AG09319 (cell line): ENCODE results near the gene SRCAP.

Experiments used
- DNase-seq: peaks from one replicate; pipeline ENCODE4 v3.0.0-alpha.2; 2010; ENCODE audit warnings: low read depth; ENCODE audit errors: extremely low read depth
- TF ChIP-seq, protein P1 (sequence below): IDR thresholded peaks from 2 replicates; pipeline ENCODE4 v1.5.1; 2011; ENCODE audit warnings: low read depth, mild to moderate bottlenecking, inconsistent platforms, low read length, moderate library complexity

SRCAP gene

DNA sequence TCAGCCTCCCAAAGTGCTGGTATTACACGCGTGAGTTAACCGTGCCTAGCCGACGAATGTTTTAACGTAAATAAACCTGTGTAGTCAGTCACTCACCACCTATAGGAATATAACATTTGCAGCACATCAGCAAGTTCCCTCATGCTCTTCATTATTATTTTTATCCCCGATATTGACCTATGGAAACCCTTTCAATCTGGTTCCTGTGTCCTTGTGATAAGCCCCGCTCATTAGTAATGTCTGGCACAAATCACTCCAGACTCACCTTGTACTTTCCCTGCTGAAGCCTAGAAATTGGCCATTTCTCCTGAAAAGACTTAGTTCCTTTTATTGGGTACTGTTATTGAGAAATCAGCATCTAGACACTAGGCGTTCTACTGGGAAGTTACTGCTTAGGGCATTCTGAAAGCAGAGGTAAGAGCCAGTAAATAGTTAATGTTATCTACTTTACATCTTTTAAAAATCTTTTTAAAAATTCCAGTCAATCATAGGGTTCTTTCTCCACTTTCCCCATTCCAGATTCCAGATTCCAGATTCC is 47.7 kb downstream of the SRCAP start:
- DNase-seq: no peak
- TF ChIP-seq, protein P1, sequence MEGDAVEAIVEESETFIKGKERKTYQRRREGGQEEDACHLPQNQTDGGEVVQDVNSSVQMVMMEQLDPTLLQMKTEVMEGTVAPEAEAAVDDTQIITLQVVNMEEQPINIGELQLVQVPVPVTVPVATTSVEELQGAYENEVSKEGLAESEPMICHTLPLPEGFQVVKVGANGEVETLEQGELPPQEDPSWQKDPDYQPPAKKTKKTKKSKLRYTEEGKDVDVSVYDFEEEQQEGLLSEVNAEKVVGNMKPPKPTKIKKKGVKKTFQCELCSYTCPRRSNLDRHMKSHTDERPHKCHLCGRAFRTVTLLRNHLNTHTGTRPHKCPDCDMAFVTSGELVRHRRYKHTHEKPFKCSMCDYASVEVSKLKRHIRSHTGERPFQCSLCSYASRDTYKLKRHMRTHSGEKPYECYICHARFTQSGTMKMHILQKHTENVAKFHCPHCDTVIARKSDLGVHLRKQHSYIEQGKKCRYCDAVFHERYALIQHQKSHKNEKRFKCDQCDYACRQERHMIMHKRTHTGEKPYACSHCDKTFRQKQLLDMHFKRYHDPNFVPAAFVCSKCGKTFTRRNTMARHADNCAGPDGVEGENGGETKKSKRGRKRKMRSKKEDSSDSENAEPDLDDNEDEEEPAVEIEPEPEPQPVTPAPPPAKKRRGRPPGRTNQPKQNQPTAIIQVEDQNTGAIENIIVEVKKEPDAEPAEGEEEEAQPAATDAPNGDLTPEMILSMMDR: no peak

DNA sequence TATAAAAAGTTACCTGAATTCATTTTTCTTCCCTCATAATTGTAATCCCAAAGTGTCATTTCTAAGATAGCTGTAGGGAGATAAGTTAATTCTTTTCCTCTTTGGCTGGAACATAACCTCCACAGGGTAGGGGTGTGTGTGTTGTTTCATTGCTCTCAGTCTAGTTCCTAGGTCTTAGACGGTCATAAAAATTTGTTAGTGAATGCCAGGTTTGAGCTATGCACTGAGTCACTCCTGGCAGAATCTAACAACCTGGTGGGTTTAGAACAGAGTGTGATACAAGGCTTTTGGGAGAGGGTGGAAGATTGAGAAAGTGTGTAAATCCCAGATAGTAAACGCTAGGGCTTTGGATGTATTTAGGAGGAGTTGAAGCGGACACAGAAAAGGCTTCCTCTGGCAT is 48.4 kb downstream of the SRCAP start:
- TF ChIP-seq, protein P1: no peak
- no peak for DNase-seq

DNA sequence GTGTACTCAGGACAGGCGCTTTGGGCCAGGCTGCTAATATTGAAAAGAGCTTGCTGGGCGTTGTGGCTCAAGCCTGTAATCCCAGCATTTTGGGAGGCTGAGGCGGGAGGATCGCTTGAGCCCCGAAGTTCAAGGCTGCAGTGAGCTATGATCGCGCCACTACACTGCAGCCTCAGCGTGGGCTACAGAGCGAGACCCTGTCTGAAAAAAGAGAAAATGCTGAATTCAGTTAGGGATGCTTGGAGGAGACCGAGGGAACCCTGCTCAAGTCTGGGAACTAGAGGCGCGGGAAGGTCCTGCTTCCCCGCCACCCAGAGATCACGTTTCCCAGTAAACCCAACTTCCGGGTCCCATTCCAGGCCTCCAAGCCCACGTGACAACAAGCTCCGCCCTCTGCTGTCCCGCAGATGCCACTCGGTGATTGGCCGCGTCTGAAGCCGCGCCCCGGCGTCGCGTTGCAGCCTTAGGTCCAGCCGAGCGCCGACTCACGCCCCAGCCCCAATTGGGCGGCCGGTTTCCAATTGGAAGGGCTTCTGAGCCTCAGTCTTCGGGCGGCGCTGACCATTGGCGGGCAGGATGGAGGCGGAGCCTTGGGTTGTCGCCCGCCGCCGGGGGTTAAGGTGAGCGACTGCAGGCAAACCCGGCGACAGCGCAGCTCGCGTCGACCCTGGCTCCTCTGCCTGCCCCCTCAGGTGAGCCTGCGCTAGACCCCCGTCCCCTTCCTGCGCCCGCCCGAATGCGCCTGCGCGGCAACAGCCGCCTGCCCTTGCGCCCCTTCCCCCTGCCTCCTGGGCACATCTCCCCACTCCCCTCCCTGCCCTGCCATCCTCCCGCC is 49.0 kb downstream of the SRCAP start, which contains the start of gene PHKG2:
TSS of gene PHKG2 (plus strand) at position 627 of the 835 bp plus-strand sequence. CDS start 396 bp downstream, outside the sequence.
- TF ChIP-seq, protein P1: no peak

DNA sequence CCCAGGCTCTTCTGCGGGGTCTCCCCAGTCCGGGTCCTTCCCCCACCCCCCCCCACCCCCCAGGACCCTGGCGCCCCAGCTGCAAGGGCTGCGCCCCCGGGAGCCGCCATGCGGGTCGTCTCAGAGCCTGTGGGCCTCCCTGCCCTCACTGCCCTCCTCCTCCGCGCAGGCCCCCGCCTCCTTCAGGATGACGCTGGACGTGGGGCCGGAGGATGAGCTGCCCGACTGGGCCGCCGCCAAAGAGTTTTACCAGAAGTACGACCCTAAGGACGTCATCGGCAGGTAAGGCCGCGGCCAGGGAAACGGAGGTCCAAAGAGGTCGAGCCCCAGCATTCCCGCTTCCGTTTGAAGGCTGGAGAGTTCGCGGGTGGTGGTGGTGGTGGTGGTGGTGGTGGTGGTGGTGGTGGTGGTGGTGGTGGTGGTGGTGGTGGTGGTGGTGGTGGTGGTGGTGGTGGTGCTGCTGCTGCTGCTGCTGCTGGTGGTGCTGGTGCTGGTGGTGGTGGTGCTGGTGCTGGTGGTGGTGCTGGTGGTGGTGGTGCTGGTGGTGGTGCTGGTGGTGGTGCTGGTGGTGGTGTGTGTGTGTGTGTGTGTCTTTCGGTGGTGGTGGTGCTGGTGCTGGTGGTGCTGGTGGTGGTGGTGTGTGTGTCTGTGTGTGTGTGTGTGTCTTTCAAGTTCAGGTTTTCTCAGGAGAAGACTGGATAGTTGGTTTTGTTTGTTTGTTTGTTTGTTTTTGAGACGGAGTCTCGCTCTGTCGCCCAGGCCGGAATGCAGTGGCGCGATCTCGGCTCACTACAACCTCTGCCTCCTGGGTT is 49.9 kb downstream of the SRCAP start:
- TF ChIP-seq, protein P1: no peak
- DNase-seq: no peak

More for the DNA sequence above, 49.0 kb downstream of the SRCAP start, which contains the start of gene PHKG2:
- peak; percentile 97 for DNase-seq

DNA sequence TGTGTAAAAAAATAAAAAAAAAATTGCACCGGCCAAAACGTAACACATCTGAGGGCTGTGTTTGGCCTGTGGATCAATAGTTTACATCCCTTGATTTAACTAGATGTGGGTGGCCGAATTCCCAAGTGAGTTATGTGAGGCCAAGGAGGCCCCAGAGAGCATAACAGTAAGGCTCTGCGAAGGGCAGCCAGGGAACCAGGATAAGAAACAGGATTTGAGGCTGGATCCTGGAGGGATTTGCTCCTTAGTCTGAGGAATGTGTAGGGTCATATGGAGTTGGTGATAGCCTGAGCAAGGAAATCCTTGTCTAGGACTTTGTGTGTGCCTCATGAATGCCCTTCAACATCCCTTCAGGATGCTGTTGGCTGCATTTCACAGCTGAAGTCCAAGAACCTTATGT is 51.2 kb downstream of the SRCAP start:
- TF ChIP-seq, protein P1: no peak
- DNase-seq: no peak

DNA sequence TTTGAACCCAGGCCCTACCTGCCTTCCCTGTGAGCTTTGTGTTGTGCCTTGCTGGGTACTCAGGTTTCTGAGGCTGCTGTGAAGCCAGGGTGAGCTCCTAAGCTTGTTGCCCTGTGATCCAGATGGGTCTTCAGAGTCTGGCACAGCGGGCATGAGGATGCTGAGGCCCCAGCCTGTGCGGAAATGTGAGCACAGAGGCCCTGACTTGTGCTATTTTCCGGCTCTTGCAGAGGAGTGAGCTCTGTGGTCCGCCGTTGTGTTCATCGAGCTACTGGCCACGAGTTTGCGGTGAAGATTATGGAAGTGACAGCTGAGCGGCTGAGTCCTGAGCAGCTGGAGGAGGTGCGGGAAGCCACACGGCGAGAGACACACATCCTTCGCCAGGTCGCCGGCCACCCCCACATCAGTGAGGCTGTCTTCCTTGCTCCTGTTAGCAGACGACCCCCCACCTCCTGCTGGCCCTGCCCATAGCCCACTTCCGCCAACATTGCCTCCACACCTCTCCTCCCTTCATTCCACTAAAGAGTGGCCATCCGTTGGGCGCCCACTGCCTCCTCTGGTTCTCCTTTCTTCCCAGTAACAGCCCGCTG is 52.0 kb downstream of the SRCAP start:
- DNase-seq: no peak
- TF ChIP-seq, protein P1: no peak

DNA sequence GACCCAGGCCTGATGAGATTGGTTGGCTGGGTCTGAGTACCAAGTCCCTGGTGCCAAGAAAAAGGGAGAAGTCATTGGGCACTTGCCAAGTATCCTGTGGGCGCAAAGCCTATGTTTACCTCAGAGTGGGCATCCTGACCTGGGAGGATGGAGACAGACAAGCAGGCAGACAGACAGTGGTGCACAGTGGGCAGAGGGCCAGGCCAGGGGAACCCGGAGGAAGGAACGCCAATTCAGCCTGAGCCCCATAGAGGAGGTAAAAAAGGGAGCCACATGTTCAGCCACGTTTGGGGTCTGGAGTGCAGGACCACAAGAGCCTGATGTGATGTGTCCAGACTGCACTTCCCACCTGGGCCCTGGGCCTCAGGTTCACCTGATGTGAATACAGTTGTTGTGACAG is 54.6 kb downstream of the SRCAP start:
- TF ChIP-seq, protein P1: no peak
- no peak for DNase-seq
